Panc1 (cell line): Measurements from ENCODE around the gene GALNT9.

ENCODE experiments used
- CTCF ChIP-seq: fragments of 450-650 bp; IDR thresholded peaks from 2 replicates; pipeline ENCODE4 v1.5.1; 2017; ENCODE audit warnings: mild to moderate bottlenecking
- POLR2AphosphoS5 ChIP-seq: IDR thresholded peaks from 2 replicates; pipeline ENCODE4 v1.6.1; 2012; ENCODE audit warnings: mild to moderate bottlenecking, low read depth, low read length, moderate library complexity
- REST ChIP-seq, 2 experiments: IDR thresholded peaks; 2 replicates each; pipeline ENCODE4 v1.6.1; 2011 to 2012; ENCODE audit warnings: low read depth in 2 of 2, control low read depth in 1 of 2, low read length in 1 of 2, mild to moderate bottlenecking in 1 of 2, moderate library complexity in 1 of 2; ENCODE audit not compliant: insufficient read depth in 1 of 2
- SIN3A ChIP-seq: IDR thresholded peaks from 2 replicates; pipeline ENCODE4 v1.6.1; 2012; ENCODE audit warnings: low read depth, mild to moderate bottlenecking, low read length, moderate library complexity, borderline replicate concordance; ENCODE audit not compliant: insufficient read depth
- TCF7L2 ChIP-seq: IDR thresholded peaks from 2 replicates; pipeline ENCODE4 v1.6.1; 2011; ENCODE audit warnings: mild to moderate bottlenecking, low read depth, low read length, inconsistent platforms

GRCh38 chr12:132182206-132182710, 147.1 kb downstream of the GALNT9 start:
- TF ChIP-seq TCF7L2 (no peak), CTCF (no peak), POLR2AphosphoS5 (no peak), REST (IDR thresholded peaks at IDR 0.05; ENCODE audit: insufficient read depth in 1 of 2, low read depth in 2 of 2, low read length in 1 of 2) (no peak), SIN3A (no peak)
